NCI-H2029 treated with DMSO at 0.1 percent for 48 hours (cell line): ENCODE measurements around the gene SMIM24.

Experiments
- DNase-seq: peaks from one replicate; lab custom pipeline; 2025; lab: John Stamatoyannopoulos, UW

The SMIM24 gene

DNA sequence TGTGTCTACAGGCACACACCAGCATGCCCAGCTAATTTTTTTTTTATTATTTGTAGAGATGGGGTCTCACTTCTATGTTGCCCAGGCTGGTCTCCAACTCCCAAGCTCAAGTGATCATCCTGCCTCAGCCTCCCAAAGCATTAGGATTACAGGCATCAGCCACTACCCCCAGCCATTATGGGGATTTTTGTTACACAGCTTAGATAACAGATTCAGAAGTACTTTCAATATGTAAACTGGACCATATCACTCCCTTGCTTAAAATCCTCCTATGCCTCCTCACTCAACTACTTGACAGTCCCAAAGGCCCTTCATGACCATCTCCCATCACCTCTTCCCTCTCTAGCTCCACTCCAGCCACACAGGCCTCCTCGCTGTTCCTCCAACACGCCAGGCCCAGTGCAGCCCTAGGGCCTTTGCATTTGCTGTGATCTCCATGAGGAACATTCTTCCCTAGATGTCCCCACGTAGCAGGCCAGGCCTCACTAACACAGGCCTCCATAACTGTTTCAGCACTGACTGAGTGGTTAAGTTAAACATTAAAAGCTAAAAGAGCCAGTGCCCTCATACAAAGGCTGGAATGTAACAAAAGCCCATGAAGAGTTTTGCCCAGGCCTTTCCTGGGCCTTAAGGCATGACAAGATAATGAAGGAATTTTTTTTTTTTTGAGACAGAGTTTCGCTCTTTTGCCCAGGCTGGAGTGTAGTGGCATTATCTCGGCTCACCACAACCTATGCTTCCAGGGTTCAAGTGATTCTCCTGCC is 17.6 kb upstream of the SMIM24 start:
- DNase-seq = no peak

DNA sequence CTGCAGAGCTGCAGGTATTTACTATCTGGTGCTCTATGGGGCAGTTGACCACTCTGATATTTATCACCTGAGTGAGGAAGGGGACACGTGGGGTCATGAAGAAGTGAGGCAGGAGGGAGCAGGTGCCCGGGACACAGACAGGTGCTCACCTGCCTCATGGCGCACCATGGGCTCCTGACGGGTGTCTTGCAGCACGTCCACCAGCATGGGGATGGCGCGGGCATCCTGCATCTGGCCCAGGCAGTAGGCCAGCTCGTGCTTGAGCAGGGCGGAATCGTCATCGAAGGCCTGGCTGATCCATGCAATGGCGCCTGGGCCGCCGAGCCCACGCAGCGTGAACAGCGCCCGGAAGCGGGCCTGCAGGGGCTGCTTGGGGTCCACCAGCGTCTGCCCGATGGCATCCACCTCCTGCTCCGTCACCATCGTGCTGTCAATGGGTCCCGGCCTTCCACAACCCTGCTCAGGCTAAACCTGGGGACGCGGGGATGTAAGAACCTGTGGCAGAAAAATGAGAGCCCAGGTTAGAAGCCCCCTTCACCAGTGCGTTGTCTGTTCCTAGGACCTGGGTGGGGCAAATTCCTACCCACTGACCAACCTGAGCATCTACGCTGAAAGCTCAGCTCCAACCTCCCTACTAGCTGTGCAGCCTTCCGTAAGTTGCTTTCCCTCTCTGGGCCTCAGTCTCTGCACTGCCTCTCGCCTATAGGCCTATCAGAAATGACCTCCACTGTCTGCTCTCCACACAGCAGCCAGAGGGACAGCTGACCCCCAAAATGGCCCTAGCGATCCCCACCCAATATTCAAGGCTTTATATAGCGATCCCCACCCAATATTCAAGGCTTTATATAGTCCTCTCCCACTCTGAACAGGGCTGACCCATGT is 16.3 kb upstream of the SMIM24 start:
- no peak for DNase-seq

DNA sequence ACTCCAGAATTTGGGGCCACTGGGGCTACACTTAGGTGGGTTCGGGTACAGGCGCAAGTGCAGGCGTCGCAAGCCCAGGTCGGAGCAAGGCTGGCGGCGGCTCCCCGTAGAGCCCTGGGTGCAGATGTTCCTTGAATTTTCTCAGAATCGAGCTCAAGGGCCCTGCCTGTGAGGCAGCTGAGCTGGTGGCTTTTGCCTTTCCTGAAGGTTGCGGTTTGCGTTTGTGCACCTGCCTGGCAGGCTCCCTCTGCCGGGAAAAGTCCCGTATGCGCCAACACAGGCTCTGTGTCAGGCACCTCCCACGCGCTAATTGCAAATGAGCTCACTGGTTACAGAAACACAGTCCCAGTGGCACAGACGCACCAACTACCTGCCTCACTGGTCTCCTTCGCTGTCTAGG is 14.2 kb upstream of the SMIM24 start:
- DNase-seq = no peak

DNA sequence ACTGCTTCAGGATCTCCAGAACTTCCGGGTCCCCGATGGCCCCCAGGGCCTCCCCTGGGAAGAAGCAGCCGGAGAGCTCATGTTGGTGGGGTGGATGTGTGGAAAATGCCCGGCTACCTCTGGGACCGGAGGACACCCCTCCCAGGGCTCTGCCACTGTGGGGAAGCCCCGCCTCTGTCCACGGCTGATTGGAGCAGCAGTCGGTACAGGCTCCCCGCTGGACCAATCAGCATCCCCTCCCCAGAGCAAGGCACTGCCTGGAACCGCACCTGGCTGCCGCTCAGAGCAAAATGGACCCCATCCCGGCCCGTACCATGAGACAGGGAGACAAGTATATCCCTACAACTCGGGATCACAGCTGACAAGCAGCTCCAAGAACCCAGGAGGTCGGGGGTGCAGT is 13.7 kb upstream of the SMIM24 start:
- no peak for DNase-seq

- DNase-seq = no peak
These were observed 13.3 kb upstream of the SMIM24 start for GRCh38 chr19:3493651-3494050.

DNA sequence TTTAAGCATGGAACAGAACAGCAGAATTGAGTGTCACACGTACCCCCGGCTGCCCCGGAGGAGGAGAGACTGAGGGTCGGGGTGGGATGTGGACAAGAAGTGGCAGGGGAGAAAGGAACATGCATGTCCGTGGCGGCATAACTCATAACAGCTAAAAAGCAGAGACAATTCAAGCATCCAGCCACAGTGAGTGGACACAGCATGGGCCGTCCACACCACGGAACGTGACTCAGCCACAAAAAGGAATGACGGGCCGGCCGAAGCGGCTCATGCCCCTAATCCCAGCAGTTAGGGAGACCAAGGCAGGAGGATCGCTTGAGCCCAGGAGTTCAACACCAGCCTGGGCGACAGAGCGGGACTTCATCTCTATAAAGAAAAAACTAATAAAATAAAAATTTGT is 12.6 kb upstream of the SMIM24 start:
- no peak for DNase-seq

DNA sequence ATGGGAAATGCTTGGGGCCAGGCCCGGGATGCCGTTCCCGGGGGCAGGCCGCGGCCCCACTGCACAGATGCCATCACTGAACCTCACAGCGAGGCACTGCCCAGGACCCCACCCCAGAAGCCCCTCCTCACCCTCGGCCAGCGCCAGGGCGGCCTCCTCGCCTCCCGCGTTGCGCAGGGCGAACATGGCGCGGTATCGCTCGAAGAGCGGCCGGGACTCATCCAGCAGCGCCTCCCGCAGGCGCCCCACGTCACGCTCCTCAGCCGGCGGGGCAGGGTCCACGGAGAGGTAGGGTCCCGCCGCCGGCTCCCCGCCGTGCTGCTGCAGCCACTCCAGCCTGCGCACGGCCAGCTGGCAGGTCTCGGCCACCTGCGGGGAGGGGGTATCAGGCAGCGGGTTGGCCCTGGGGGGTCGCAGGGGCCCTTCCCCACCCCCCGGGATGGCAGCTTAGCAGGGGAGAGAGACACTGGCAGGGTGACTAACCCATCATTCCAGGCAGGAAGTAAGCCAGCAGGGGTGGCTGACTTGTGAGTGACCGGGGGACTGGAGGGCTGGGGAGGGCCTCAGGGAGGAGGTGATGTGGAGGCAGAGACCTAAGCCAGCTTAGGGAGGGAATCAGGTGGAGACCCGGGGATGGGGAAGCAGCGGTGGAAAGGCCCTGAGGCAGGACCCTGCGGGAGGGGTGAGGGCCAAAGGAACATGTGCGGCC is 12.0 kb upstream of the SMIM24 start:
- no peak for DNase-seq

GRCh38 chr19:3491396-3492119 is 11.2 kb upstream of the SMIM24 start:
- DNase-seq = no peak

GRCh38 chr19:3483226-3483628 is 2.9 kb upstream of the SMIM24 start, which contains the start of gene SMIM44:
Gene SMIM44, minus strand, starts transcription at chr19:3483441. Its CDS starts 38 bp downstream, at chr19:3483403.
- DNase-seq = no peak

- DNase-seq = no peak
These were observed 2.3 kb upstream of the SMIM24 start for GRCh38 chr19:3482507-3483225.

DNA sequence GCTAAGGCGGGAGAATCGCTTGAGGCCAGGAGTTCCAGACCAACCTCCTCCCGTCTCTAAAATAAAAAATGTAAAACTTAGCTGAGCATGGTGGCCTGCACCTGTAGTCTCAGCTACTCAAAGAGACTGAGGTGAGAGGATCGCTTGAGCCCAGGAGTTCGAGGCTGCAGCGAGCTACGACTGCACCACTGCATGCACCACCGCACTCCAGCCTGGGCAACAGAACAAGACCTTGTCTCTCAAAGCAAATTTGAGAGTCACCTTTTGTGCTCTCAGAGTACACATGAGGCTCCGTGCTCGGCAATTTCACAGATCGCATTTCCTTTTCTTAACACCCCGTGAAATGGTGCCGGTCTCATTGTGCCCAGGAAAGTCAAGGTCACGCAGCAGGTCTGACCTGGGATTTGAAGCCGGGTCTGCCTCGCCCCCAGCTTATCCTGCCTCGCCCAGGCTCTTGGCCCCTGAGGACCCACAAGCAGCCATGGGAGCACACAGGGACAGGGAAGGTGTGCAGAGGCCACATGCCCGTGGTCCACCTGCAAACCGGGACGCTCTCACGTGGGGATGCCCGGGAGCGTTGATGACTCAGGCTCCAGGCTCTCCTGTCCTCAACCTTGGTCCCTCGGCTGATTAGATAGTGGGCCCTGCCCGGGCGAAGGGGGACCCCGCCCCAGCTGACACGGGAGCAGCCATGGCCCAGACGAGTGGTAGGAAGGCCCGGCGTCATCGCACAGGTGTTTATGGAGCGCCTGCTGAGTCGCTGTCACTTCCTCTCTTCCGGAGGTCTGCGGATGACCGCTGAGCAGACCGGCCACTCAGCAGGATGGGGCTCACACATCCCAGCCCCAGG is 1.1 kb upstream of the SMIM24 start:
- DNase-seq = no peak

DNA sequence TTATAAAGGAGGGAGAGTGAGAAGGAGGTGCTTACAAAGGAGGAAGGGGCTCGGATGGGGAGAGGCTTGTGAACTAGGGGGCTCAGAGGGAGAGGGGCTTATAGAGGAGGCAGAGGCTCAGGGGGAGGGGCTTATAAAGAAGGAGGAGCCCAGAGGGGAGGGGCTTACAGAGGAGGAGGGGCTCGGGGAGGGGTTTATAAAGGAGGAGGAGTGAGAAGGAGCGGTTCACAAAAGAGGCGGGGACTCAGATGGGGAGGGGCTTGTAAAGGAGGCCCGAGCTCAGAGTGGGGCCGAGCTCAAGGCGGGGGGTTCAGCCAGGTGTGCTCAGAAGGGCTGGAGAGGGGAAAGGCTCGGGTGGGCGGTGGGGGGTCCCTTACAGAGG is 500 bp downstream of the SMIM24 start:
- no peak for DNase-seq

GRCh38 chr19:3479177-3479833 is 1.0 kb downstream of the SMIM24 start:
- DNase-seq = no peak

- no peak for DNase-seq
These were observed 1.7 kb downstream of the SMIM24 start for GRCh38 chr19:3478409-3479176.

GRCh38 chr19:3477951-3478350 is 2.4 kb downstream of the SMIM24 start:
- DNase-seq = no peak

DNA sequence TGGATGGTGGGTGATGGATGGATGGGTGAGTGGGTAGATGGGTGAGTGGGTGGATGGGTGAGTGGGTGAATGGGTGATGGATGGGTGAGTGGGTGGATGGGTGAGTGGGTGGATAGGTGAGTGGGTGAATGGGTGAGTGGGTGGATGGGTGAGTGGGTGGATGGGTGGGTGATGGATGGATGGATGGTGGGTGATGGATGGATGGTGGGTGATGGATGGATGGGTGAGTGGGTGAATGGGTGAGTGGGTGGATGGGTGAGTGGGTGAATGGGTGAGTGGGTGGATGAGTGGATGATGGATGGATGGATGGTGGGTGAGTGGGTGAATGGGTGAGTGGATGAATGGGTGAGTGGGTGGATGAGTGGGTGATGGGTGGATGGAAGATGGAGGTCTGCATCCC is 2.8 kb downstream of the SMIM24 start:
- no peak for DNase-seq

- DNase-seq = no peak
These were observed 3.5 kb downstream of the SMIM24 start for GRCh38 chr19:3476830-3477229.

- no peak for DNase-seq
These were observed 4.9 kb downstream of the SMIM24 start for GRCh38 chr19:3475449-3475848.

DNA sequence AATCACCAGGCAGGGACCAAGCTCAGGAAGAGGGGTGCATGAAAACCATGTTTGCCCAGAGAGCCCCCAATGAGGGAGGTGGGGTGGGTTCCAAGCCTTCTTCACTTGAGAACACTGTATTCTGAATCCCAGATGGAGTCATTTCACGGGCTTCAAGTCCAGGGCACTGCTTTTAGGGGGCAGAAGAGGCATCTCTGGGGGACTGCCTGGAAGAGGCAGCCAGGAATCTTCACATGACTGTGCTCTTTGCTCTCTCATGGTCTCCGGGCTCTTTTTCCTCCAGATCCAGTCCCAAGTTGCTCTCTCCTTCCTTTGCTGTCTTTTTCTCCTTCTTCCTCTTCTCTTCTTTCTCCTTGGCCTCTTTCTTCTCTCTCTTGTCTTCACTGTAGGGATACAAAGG is 5.7 kb downstream of the SMIM24 start:
- DNase-seq = no peak
